K562 (cell line): ENCODE measurements around the gene TNNT1. TPM values are rescaled to one million over a fixed set of nuclear protein-coding genes. Genes with fewer than 3 reads are reported as not detected.
A peak's percentile ranks its signal among the peaks of the same experiment; 100 is the strongest.

Experiments
- COPS2 ChIP-seq: fragments of 450-650 bp; conservative IDR thresholded peaks from 2 replicates; pipeline ENCODE4 v1.6.1; 2016; ENCODE audit warnings: mild to moderate bottlenecking, moderate library complexity
- CXXC5 ChIP-seq: fragments of 250-450 bp; sonication (Bioruptor Pico); IDR thresholded peaks from 2 replicates; pipeline ENCODE4 v1.8.0; 2022; ENCODE audit warnings: inconsistent platforms, mild to moderate bottlenecking, moderate library complexity
- MED1 ChIP-seq: sonication (generic); formaldehyde crosslinking; IDR thresholded peaks from 2 replicates; pipeline ENCODE4 v1.8.1; 2023; ENCODE audit warnings: missing genetic modification reagents, borderline replicate concordance
- PHF20 ChIP-seq: fragments of 450-650 bp; IDR thresholded peaks from 2 replicates; pipeline ENCODE4 v1.6.1; 2018; ENCODE audit not compliant: partially characterized antibody
- SIX5 ChIP-seq, 2 experiments: IDR thresholded peaks; 2 replicates each; pipeline ENCODE4 v1.6.1; 2011; ENCODE audit warnings: low read length in 2 of 2, borderline replicate concordance in 1 of 2, low read depth in 1 of 2, mild to moderate bottlenecking in 1 of 2, moderate library complexity in 1 of 2; ENCODE audit not compliant: insufficient read depth in 1 of 2
- SLC30A9 ChIP-seq: fragments of 250-450 bp; sonication (Bioruptor Pico); IDR thresholded peaks from 2 replicates; pipeline ENCODE4 v1.8.0; 2022; ENCODE audit warnings: mild to moderate bottlenecking, moderate library complexity
- SNRNP70 ChIP-seq: fragments of 200-400 bp; formaldehyde crosslinking; optimal IDR thresholded peaks from 2 replicates; pipeline ENCODE3; 2017; ENCODE audit warnings: low read depth, low read length
- THRAP3 ChIP-seq: fragments of 450-650 bp; IDR thresholded peaks from 2 replicates; pipeline ENCODE4 v1.6.1; 2016; ENCODE audit warnings: mild to moderate bottlenecking, inconsistent platforms, borderline replicate concordance
- ZNF165 ChIP-seq: fragments of 250-450 bp; sonication (Bioruptor Pico); IDR thresholded peaks from 2 replicates; pipeline ENCODE4 v1.4.0; 2020; ENCODE audit warnings: borderline replicate concordance
- ZNF217 ChIP-seq: sonication (generic); formaldehyde crosslinking; IDR thresholded peaks from 2 replicates; pipeline ENCODE4 v1.8.0; 2022; ENCODE audit warnings: mild to moderate bottlenecking, missing genetic modification reagents
- polyA plus RNA-seq, 8 experiments: library from polyadenylated mRNA; depleted of rRNA in 4 of 8; stranded (reverse) in 5 of 8; unstranded in 3 of 8; fragments of >200 nt; fragmentation: Nextera tagmentation in 2 of 8; fragmentation: Illumina TruSeq in 1 of 8; extraction: Ambion mirVana in 2 of 8; extraction: Trizol in 1 of 8; gene quantifications; 2 replicates each; pipeline versions ENCODE4 v1.2.1 to v1.2.3, GENCODE V29; 2011 to 2014; ENCODE audit warnings: inconsistent platforms in 1 of 8, missing spikeins in 1 of 8
- total RNA-seq, 7 experiments: library from RNA; depleted of rRNA in 6 of 7; stranded (reverse); fragments of >200 nt in 6 of 7; fragmentation: Illumina TruSeq in 2 of 7; extraction: Trizol in 2 of 7; gene quantifications; 2 replicates each; pipeline versions ENCODE4 v1.2.1 to v1.2.3, GENCODE V29; 2011 to 2021; ENCODE audit warnings: low replicate concordance in 1 of 7
- TF ChIP-seq, protein P1 (sequence below): sonication (generic); formaldehyde crosslinking; IDR thresholded peaks from 2 replicates; pipeline ENCODE4 v1.8.0; 2023; ENCODE audit warnings: missing genetic modification reagents, mild to moderate bottlenecking, borderline replicate concordance
- TF ChIP-seq, protein P2 (sequence below): sonication (generic); formaldehyde crosslinking; IDR thresholded peaks from 2 replicates; pipeline ENCODE4 v1.9.0; 2022; ENCODE audit warnings: mild to moderate bottlenecking, missing genetic modification reagents
- TF ChIP-seq, protein P3 (sequence below): fragments of 450-650 bp; IDR thresholded peaks from 2 replicates; pipeline ENCODE4 v1.6.1; 2016; ENCODE audit warnings: mild to moderate bottlenecking
- TF ChIP-seq, protein P4 (sequence below), 2 experiments: fragments of 450-650 bp; IDR thresholded peaks; 2 replicates each; pipeline ENCODE4 v1.6.1; 2016
- TF ChIP-seq, protein P5 (sequence below), 2 experiments: fragments of 200-800 bp in 1 of 2; sonication (Bioruptor generic) in 1 of 2; sonication (generic) in 1 of 2; formaldehyde crosslinking in 1 of 2; IDR thresholded peaks in 1 of 2; conservative IDR thresholded peaks in 1 of 2; 2 replicates each; pipeline versions ENCODE4 v1.5.0 to v1.6.1; 2016 to 2020; ENCODE audit warnings: missing compliant biosample characterization in 1 of 2, missing genetic modification characterization in 1 of 2, missing genetic modification reagents in 1 of 2

TNNT1 gene
- total and polyA plus RNA-seq, 9 of the 15 experiments (the other 6 are each of a cell fraction or from before 2014, with no cell fraction given) = 31.8 to 390 (median 227) TPM

DNA sequence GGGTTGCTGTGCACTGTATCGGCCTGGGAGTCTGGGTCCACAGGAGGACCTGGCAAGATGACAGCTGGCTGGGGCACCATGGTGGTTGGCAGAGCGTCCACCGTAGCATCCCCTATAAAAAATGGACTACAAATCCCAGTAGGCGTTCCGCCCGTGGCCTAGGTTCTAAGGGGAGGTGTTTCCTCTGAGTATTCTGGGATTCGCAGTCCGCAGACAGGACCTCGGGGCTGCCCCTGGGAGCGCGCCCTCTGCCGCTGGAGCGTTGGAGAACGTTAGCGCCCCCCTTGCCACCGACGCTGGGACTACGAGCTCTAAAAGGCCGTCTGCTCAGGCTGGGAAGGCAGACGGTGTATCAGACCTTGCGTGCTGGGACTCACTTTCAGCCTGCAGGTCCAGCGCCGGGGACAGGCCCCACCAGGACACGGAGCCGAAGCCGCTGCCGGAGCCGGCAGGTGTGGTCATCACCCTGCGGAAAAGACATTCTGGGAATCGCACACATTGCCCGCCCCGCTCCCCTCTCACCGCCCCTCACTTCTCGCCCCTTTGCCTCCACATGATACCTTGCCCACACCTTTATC is 17.0 kb upstream of the TNNT1 start (continued):
- TF ChIP-seq, protein P1, sequence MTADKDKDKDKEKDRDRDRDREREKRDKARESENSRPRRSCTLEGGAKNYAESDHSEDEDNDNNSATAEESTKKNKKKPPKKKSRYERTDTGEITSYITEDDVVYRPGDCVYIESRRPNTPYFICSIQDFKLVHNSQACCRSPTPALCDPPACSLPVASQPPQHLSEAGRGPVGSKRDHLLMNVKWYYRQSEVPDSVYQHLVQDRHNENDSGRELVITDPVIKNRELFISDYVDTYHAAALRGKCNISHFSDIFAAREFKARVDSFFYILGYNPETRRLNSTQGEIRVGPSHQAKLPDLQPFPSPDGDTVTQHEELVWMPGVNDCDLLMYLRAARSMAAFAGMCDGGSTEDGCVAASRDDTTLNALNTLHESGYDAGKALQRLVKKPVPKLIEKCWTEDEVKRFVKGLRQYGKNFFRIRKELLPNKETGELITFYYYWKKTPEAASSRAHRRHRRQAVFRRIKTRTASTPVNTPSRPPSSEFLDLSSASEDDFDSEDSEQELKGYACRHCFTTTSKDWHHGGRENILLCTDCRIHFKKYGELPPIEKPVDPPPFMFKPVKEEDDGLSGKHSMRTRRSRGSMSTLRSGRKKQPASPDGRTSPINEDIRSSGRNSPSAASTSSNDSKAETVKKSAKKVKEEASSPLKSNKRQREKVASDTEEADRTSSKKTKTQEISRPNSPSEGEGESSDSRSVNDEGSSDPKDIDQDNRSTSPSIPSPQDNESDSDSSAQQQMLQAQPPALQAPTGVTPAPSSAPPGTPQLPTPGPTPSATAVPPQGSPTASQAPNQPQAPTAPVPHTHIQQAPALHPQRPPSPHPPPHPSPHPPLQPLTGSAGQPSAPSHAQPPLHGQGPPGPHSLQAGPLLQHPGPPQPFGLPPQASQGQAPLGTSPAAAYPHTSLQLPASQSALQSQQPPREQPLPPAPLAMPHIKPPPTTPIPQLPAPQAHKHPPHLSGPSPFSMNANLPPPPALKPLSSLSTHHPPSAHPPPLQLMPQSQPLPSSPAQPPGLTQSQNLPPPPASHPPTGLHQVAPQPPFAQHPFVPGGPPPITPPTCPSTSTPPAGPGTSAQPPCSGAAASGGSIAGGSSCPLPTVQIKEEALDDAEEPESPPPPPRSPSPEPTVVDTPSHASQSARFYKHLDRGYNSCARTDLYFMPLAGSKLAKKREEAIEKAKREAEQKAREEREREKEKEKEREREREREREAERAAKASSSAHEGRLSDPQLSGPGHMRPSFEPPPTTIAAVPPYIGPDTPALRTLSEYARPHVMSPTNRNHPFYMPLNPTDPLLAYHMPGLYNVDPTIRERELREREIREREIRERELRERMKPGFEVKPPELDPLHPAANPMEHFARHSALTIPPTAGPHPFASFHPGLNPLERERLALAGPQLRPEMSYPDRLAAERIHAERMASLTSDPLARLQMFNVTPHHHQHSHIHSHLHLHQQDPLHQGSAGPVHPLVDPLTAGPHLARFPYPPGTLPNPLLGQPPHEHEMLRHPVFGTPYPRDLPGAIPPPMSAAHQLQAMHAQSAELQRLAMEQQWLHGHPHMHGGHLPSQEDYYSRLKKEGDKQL (CRISPR knock-in tag) = no peak
- TF ChIP-seq PHF20 = no peak
- TF ChIP-seq COPS2 = no peak
- TF ChIP-seq SLC30A9 = no peak
- TF ChIP-seq CXXC5 = peak; percentile 67
- 0 out of 2 replicates have a peak, but pooled peaks have one; percentile 5 for TF ChIP-seq THRAP3
- TF ChIP-seq, protein P2, sequence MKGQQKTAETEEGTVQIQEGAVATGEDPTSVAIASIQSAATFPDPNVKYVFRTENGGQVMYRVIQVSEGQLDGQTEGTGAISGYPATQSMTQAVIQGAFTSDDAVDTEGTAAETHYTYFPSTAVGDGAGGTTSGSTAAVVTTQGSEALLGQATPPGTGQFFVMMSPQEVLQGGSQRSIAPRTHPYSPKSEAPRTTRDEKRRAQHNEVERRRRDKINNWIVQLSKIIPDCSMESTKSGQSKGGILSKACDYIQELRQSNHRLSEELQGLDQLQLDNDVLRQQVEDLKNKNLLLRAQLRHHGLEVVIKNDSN = no peak
- peak; percentile 90 to 95 for TF ChIP-seq SIX5 (IDR thresholded peaks at IDR 0.05; ENCODE audit: borderline replicate concordance in 1 of 2, insufficient read depth in 1 of 2, low read depth in 1 of 2, low read length in 2 of 2)
- TF ChIP-seq ZNF217 (CRISPR knock-in tag) = no peak
- TF ChIP-seq, protein P3, sequence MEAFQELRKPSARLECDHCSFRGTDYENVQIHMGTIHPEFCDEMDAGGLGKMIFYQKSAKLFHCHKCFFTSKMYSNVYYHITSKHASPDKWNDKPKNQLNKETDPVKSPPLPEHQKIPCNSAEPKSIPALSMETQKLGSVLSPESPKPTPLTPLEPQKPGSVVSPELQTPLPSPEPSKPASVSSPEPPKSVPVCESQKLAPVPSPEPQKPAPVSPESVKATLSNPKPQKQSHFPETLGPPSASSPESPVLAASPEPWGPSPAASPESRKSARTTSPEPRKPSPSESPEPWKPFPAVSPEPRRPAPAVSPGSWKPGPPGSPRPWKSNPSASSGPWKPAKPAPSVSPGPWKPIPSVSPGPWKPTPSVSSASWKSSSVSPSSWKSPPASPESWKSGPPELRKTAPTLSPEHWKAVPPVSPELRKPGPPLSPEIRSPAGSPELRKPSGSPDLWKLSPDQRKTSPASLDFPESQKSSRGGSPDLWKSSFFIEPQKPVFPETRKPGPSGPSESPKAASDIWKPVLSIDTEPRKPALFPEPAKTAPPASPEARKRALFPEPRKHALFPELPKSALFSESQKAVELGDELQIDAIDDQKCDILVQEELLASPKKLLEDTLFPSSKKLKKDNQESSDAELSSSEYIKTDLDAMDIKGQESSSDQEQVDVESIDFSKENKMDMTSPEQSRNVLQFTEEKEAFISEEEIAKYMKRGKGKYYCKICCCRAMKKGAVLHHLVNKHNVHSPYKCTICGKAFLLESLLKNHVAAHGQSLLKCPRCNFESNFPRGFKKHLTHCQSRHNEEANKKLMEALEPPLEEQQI = no peak
- TF ChIP-seq, protein P4, sequence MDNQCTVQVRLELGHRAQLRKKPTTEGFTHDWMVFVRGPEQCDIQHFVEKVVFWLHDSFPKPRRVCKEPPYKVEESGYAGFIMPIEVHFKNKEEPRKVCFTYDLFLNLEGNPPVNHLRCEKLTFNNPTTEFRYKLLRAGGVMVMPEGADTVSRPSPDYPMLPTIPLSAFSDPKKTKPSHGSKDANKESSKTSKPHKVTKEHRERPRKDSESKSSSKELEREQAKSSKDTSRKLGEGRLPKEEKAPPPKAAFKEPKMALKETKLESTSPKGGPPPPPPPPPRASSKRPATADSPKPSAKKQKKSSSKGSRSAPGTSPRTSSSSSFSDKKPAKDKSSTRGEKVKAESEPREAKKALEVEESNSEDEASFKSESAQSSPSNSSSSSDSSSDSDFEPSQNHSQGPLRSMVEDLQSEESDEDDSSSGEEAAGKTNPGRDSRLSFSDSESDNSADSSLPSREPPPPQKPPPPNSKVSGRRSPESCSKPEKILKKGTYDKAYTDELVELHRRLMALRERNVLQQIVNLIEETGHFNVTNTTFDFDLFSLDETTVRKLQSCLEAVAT (IDR thresholded peaks at IDR 0.05) = 0 out of 4 replicates have a peak, but pooled peaks of 1 of the 2 experiments have one; percentile 13
- TF ChIP-seq, protein P5, sequence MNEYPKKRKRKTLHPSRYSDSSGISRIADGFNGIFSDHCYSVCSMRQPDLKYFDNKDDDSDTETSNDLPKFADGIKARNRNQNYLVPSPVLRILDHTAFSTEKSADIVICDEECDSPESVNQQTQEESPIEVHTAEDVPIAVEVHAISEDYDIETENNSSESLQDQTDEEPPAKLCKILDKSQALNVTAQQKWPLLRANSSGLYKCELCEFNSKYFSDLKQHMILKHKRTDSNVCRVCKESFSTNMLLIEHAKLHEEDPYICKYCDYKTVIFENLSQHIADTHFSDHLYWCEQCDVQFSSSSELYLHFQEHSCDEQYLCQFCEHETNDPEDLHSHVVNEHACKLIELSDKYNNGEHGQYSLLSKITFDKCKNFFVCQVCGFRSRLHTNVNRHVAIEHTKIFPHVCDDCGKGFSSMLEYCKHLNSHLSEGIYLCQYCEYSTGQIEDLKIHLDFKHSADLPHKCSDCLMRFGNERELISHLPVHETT (CRISPR knock-in tag; conservative IDR thresholded peaks at IDR 0.05 in 1 of 2, IDR thresholded peaks at IDR 0.05 in 1 of 2) = peak in 1 of 2 experiments; percentile 55; a peak in 2 of 4 replicates
- no peak for TF ChIP-seq ZNF165
- TF ChIP-seq SNRNP70 = no peak
- TF ChIP-seq MED1 (CRISPR knock-in tag) = no peak
